Measurements from ENCODE around the gene HEPHL1.
"Not testable (repeated sequence)": the region's sequence is repeated elsewhere in the genome, so short reads cannot be mapped to it uniquely, and the experiment has no call there.

Gene HEPHL1

DNA sequence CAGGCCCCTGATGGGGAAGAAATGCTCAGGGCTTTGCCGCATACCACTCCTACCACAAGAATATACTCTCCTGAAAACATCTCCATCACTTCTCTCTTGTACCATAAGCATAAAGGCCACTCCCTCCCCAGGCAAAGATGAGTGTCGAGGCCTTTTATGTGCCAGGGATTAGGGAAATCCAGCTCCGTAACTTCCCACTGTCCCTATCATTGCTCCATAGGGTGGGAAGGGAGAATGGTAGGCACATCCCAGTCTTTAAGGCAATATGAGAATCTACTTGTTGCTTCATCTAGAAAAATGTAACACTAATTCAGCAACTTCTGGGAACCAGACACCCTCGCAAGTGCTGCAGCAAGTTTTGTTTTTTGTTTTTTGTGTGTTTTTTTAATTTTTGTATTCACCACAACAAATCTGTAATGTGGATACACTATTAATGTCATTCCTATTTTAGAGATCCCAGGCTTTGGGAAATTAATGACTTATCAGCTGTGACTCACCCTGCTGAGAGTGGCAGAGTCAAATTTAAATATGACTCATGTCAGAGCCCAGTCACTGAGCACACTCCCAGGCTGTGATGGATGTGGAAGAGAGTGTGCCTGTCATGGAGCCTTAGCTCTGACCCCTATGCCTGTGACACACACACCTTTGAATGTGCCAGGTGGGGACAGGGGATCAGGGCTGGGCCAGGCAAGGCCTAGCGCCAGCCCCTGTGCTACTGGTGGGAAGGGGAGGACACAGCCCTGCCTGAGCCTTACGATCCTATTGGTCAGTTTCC is 130.9 kb downstream of the HEPHL1 start:
- Histone ChIP-seq H3K27me3 (ENCODE audit: insufficient read depth, low read depth, severe bottlenecking) (no peaks in the 10 kb centered on the region), H3K27ac (no peak overlapping the region), H3K36me3 (peaks cover 17% of the 10 kb centered on the region), H3K9me3 (ENCODE audit: severe bottlenecking) (no peaks in the 10 kb centered on the region), H3K4me3 (ENCODE audit: low read depth, low read length) (no peak overlapping the region)
- no peak for DNase-seq
- TF ChIP-seq, protein P1, sequence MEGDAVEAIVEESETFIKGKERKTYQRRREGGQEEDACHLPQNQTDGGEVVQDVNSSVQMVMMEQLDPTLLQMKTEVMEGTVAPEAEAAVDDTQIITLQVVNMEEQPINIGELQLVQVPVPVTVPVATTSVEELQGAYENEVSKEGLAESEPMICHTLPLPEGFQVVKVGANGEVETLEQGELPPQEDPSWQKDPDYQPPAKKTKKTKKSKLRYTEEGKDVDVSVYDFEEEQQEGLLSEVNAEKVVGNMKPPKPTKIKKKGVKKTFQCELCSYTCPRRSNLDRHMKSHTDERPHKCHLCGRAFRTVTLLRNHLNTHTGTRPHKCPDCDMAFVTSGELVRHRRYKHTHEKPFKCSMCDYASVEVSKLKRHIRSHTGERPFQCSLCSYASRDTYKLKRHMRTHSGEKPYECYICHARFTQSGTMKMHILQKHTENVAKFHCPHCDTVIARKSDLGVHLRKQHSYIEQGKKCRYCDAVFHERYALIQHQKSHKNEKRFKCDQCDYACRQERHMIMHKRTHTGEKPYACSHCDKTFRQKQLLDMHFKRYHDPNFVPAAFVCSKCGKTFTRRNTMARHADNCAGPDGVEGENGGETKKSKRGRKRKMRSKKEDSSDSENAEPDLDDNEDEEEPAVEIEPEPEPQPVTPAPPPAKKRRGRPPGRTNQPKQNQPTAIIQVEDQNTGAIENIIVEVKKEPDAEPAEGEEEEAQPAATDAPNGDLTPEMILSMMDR (IDR thresholded peaks at IDR 0.05; ENCODE audit: low read depth, low read length) = no peak

DNA sequence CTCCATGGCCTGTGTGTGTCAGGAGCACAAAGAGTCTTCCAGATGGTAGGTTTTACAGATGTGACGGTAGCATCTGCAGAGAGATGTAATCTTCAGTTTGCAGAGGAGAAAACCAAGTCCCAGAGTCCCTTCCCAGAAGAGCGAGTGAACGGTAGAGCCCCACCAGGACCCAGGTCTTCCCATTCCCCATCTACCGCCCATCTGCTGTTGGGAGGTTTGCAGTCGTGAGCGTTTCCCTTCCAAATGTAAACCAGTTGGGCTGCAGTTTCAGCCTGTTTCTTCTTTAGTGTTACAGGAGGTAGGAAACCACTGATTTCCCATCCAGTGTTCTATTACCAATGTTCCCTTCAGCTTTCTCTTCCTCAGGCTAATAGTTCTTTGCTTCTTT is 131.5 kb downstream of the HEPHL1 start:
- no peak overlapping the region for H3K4me3 ChIP-seq (ENCODE audit: low read depth, low read length)
- no peaks in the 10 kb centered on the region for H3K9me3 ChIP-seq (ENCODE audit: severe bottlenecking)
- DNase-seq = no peak
- peaks cover 17% of the 10 kb centered on the region for H3K36me3 ChIP-seq
- H3K27me3 ChIP-seq (ENCODE audit: insufficient read depth, low read depth, severe bottlenecking) = no peaks in the 10 kb centered on the region
- H3K27ac ChIP-seq = no peak overlapping the region
- TF ChIP-seq, protein P1 (IDR thresholded peaks at IDR 0.05; ENCODE audit: low read depth, low read length) = no peak

DNA sequence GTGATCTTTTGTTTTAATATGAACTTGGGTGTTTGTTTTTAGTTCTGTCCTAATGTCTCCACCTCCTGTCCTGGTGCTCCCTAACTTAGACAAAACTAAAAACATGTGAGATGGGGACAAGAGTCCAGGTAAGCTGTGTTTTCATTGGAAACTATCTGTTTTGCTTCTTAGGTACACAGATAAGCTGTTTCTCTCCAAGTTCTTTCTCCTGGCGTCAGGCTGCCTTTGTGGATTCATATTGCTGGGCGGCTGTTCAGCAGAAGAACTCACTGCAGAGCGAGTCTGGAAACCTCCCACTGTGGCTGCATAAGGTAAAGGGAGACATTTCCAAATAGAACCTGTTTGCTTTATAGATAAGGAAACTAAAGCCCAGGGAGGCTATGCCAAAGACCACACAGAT is 132.2 kb downstream of the HEPHL1 start:
- TF ChIP-seq, protein P1 (IDR thresholded peaks at IDR 0.05; ENCODE audit: low read depth, low read length) = no peak
- H3K9me3 ChIP-seq (ENCODE audit: severe bottlenecking) = no peaks in the 10 kb centered on the region
- no peaks in the 10 kb centered on the region for H3K27me3 ChIP-seq (ENCODE audit: insufficient read depth, low read depth, severe bottlenecking)
- DNase-seq = no peak
- no peak overlapping the region for H3K27ac ChIP-seq
- no peak overlapping the region for H3K4me3 ChIP-seq (ENCODE audit: low read depth, low read length)
- H3K36me3 ChIP-seq = peaks cover 17% of the 10 kb centered on the region

DNA sequence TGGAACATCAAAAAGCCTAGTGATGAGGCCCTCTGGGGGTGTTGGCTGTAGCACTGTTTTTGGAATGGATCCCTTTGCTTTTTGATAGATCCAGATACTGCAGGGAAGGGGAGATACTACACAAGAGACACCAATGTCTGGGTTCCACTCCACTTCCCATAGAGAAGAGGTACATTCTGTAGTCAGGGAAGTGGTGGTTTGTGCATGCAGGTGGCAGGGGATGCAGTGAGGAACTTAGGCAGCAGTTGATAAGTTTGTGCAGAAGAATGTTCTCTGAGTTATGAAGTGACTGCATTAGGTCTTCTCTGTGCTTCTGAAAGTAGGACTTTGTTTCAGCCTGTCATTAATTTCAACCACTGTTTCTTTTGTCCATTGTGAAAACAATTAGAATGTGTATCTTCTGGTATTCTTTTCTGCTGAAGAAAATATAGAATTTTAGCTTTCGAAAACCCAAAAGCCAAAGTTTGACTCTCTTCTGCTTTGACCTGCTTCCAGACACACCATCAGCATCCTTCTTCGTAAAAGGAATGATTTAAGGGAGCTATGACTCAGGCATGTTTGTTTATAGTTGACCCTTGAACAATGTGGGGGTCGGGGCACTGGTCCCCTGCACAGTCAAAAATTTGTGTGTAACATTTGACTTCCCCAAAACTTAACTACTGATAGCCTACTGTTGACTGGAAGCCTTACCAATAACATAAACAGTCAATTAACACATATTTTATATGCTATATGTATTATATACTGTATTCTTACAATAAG is 133.1 kb downstream of the HEPHL1 start:
- Histone ChIP-seq H3K27me3 (ENCODE audit: insufficient read depth, low read depth, severe bottlenecking) (no peaks in the 10 kb centered on the region), H3K36me3 (peaks cover 17% of the 10 kb centered on the region)

DNA sequence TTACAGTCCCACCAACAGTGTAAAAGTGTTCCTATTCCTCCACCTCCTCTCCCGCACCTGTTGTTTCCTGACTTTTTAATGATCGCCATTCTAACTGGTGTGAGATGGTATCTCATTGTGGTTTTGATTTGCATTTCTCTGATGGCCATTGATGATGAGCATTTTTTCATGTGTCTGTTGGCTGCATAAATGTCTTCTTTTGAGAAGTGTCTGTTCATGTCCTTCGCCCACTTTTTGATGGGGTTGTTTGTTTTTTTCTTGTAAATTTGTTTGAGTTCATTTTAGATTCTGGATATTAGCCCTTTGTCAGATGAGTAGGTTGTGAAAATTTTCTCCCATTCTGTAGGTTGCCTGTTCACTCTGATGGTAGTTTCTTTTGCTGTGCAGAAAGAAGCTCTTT is 136.2 kb downstream of the HEPHL1 start:
- H3K27ac ChIP-seq; DNase-seq; H3K9me3 ChIP-seq (ENCODE audit: severe bottlenecking); H3K27me3 ChIP-seq (ENCODE audit: insufficient read depth, low read depth, severe bottlenecking); H3K4me3 ChIP-seq (ENCODE audit: low read depth, low read length): not testable (repeated sequence)
- peaks cover 17% of the 10 kb centered on the region for H3K36me3 ChIP-seq

More for the DNA sequence above, 133.1 kb downstream of the HEPHL1 start:
- H3K4me3 ChIP-seq (ENCODE audit: low read depth, low read length) = no peak overlapping the region
- H3K27ac ChIP-seq = no peak overlapping the region
- TF ChIP-seq, protein P1 (IDR thresholded peaks at IDR 0.05; ENCODE audit: low read depth, low read length) = no peak
- H3K9me3 ChIP-seq (ENCODE audit: severe bottlenecking) = no peaks in the 10 kb centered on the region
- DNase-seq = no peak

All from WERI-Rb-1 (cell line).